Measurements from ENCODE around the gene KIAA1671.

Gene KIAA1671

GRCh38 chr22:24950272-24950902 lies 2.1 kb upstream of the KIAA1671 start:
- POLR2A ChIA-PET: no interaction called here
- TF ChIP-seq, protein P1, sequence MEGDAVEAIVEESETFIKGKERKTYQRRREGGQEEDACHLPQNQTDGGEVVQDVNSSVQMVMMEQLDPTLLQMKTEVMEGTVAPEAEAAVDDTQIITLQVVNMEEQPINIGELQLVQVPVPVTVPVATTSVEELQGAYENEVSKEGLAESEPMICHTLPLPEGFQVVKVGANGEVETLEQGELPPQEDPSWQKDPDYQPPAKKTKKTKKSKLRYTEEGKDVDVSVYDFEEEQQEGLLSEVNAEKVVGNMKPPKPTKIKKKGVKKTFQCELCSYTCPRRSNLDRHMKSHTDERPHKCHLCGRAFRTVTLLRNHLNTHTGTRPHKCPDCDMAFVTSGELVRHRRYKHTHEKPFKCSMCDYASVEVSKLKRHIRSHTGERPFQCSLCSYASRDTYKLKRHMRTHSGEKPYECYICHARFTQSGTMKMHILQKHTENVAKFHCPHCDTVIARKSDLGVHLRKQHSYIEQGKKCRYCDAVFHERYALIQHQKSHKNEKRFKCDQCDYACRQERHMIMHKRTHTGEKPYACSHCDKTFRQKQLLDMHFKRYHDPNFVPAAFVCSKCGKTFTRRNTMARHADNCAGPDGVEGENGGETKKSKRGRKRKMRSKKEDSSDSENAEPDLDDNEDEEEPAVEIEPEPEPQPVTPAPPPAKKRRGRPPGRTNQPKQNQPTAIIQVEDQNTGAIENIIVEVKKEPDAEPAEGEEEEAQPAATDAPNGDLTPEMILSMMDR (IDR thresholded peaks at IDR 0.05; ENCODE audit: insufficient read depth, low read length, missing control alignments): no peak
- H3K4me3 ChIP-seq (ENCODE audit: low read depth, low read length): no peak overlapping the region
- CTCF ChIA-PET: interaction anchor here (0.8 to 2.7 kb wide), 4 partner anchors 12 to 98 kb away, joined by 3 to 16 read pairs (median 4); no protein-coding TSS in a partner anchor
- DNase-seq (ENCODE audit: low read depth, low spot score): no peak

DNA sequence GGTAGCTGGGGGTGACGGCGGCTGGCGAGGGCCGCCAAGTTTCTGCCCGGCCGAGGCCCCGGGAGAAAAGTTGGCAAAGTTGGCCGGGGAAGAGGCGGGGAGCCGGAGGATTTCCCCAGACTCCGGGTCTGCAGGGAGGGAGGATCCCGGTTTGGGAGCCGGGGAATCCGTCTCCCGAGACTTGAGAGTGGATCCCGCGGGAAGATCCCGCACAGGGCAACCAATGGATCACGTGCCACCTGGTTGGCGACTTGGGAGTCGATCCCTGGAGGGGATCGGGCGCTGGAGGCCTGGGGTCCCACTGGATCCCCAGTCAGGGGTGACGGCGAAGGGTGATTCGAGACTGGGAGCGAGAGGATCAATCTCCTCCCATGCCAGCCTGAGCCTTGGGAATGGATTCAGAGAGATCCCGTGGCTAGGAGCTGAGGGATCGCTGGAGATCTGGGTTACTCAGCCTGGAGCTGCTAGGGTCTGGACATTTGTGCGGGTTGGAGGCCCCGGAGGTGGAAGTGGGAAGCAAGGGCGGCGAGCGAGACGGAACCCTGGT lies 394 bp downstream of the KIAA1671 start:
- no peak for DNase-seq (ENCODE audit: low read depth, low spot score)
- POLR2A ChIA-PET: interaction anchor here (0.6 kb wide), 1 partner anchor 16 kb away, joined by 3 read pairs; no protein-coding TSS in a partner anchor
- peak overlapping the region; percentile 62 for H3K4me3 ChIP-seq (ENCODE audit: low read depth, low read length)
- CTCF ChIA-PET: interaction anchor here (1.1 kb wide), 1 partner anchor 95 kb away, joined by 3 read pairs; no protein-coding TSS in a partner anchor
- TF ChIP-seq, protein P1 (IDR thresholded peaks at IDR 0.05; ENCODE audit: insufficient read depth, low read length, missing control alignments): no peak

DNA sequence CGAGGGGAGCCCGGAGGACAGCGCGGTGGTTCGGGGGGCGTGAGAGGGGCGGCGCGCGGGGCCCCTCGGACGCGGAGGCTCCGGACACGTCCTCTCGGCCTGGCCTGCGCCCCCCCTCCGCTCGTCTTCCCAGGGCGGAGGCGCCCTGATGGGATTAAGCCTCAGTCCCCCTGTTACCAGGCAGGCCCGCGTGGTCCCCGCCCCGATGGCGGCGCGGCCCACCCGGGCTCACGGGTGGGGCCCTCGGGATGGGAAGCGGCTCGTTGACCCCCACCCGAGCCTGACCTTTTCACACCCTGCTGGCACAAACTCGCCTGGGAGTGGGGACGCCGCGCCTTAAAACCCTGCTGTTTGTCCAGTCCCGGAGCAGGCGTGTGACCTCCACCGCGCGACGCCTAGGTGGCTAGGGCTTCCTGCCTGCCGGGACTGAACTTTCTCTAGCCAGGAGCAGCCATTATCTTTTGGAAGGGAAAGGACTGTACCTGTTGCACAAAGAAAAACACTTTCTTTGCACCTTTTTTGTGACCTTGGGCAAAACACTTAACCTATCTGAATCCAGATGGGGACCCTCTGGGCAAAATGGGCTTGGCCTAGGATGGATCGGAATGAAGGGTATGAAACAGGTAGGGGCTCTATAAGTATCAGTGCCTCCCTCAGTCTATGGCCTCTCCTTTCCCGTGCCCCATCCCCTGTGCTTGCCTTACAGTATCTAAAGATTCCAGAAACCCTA lies 1.0 kb downstream of the KIAA1671 start:
- TF ChIP-seq, protein P1 (IDR thresholded peaks at IDR 0.05; ENCODE audit: insufficient read depth, low read length, missing control alignments): no peak
- ChIA-PET CTCF (interaction anchor here (0.8 to 1.1 kb wide), 2 partner anchors 17 to 95 kb away, joined by 3 read pairs; no protein-coding TSS in a partner anchor), POLR2A (interaction anchor here (0.6 kb wide), 1 partner anchor 15 kb away, joined by 3 read pairs; no protein-coding TSS in a partner anchor)
- no peak for DNase-seq (ENCODE audit: low read depth, low spot score)
- H3K4me3 ChIP-seq (ENCODE audit: low read depth, low read length): no peak overlapping the region; the same call in 1 of the 2 replicates

GRCh38 chr22:24954114-24954463 lies 1.6 kb downstream of the KIAA1671 start:
- no peak overlapping the region for H3K4me3 ChIP-seq (ENCODE audit: low read depth, low read length)
- TF ChIP-seq, protein P1 (IDR thresholded peaks at IDR 0.05; ENCODE audit: insufficient read depth, low read length, missing control alignments): no peak
- ChIA-PET POLR2A (no interaction called here), CTCF (interaction anchor here (0.8 kb wide), 1 partner anchor 16 kb away, joined by 3 read pairs; no protein-coding TSS in a partner anchor)
- no peak for DNase-seq (ENCODE audit: low read depth, low spot score)

DNA sequence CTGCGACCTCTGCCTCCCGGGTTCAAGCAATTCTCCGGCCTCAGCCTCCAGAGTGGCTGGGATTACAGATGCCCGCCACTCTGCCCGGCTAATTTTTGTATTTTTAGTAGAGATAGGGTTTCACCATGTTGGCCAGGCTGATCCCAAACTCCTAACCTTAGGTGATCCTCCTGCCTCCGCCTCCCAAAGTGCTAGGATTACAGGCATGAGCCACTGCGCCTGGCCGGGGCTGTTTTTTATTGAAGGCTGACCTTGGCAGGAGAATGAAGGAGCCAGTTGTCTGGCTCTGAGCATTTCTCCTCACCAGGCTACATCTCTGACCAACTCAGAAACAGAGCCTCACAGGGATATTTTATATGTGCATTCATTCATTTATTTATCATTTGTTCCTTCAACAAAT lies 2.3 kb downstream of the KIAA1671 start:
- no peak overlapping the region for H3K4me3 ChIP-seq (ENCODE audit: low read depth, low read length)
- ChIA-PET CTCF (interaction anchor here (1.0 kb wide), 1 partner anchor 17 kb away, joined by 3 read pairs; no protein-coding TSS in a partner anchor), POLR2A (no interaction called here)
- DNase-seq (ENCODE audit: low read depth, low spot score): no peak
- TF ChIP-seq, protein P1 (IDR thresholded peaks at IDR 0.05; ENCODE audit: insufficient read depth, low read length, missing control alignments): no peak

- CTCF ChIA-PET: no interaction called here
- no peak for DNase-seq (ENCODE audit: low read depth, low spot score)
- POLR2A ChIA-PET: no interaction called here
- TF ChIP-seq, protein P1 (IDR thresholded peaks at IDR 0.05; ENCODE audit: insufficient read depth, low read length, missing control alignments): no peak
- no peak overlapping the region for H3K4me3 ChIP-seq (ENCODE audit: low read depth, low read length)
These were observed 4.5 kb downstream of the KIAA1671 start for GRCh38 chr22:24957043-24957442.
